Uterus (tissue), 4 donors: Measurements from ENCODE around the gene CST5. TPM values are rescaled to one million over a fixed set of nuclear protein-coding genes. Genes with fewer than 3 reads are reported as not detected.
"Not testable (repeated sequence)": the region's sequence is repeated elsewhere in the genome, so short reads cannot be mapped to it uniquely, and the experiment has no call there.

ENCODE experiments used
- DNase-seq, 2 donors: peaks; one replicate each; pipeline ENCODE4 v3.0.0-alpha.2; 2019 to 2020
- H3K27ac ChIP-seq, 2 donors: fragments of 200-600 bp; sonication (generic); 1 replicate in 1 of 2; 2 replicates in 1 of 2; pipeline ENCODE4 v1.5.1; 2016 to 2018
- H3K27me3 ChIP-seq, 2 donors: fragments of 200-600 bp; sonication (generic); one replicate each; pipeline ENCODE4 v1.5.1; 2018 to 2019; ENCODE audit warnings: control low read depth in 1 of 2
- H3K36me3 ChIP-seq, 2 donors: fragments of 200-600 bp; sonication (generic); one replicate each; pipeline ENCODE4 v1.5.1; 2019; ENCODE audit warnings: control low read depth in 1 of 2
- H3K4me1 ChIP-seq, 2 donors: fragments of 200-600 bp; sonication (generic); one replicate each; pipeline ENCODE4 v1.5.1; 2018 to 2019; ENCODE audit warnings: control low read depth in 1 of 2
- H3K4me3 ChIP-seq, 2 donors: fragments of 200-600 bp; sonication (generic); 1 replicate in 1 of 2; 2 replicates in 1 of 2; pipeline ENCODE4 v1.5.1; 2018 to 2019; ENCODE audit warnings: mild to moderate bottlenecking in 1 of 2
- H3K9me3 ChIP-seq, 2 donors: fragments of 200-600 bp; sonication (generic); one replicate each; pipeline ENCODE4 v1.5.1; 2019; ENCODE audit warnings: control low read depth in 1 of 2
- CTCF ChIP-seq, 4 experiments: fragments of 200-600 bp in 2 of 4; fragments of 450-650 bp in 2 of 4; sonication (generic) in 2 of 4; IDR thresholded peaks; one replicate each; pipeline ENCODE4 v1.5.1; 2016 to 2019; ENCODE audit warnings: antibody characterized with exemption in 4 of 4, mild to moderate bottlenecking in 2 of 4, moderate library complexity in 1 of 4
- POLR2A ChIP-seq, 2 donors: fragments of 450-650 bp; IDR thresholded peaks; one replicate each; pipeline ENCODE4 v1.6.1; 2016; ENCODE audit warnings: antibody characterized with exemption in 2 of 2, mild to moderate bottlenecking in 1 of 2, moderate library complexity in 1 of 2
- intact Hi-C: fragments of 100-400 bp; cut with DNase I; formaldehyde crosslinking; loops from one replicate; pipeline ENCODE4 v1.15.1; 2023; ENCODE audit warnings: low total_unique reads
- total RNA-seq, 4 donors: library from RNA; depleted of rRNA in 3 of 4; stranded (reverse); fragments of >200 nt in 3 of 4; gene quantifications; one replicate each; pipeline versions ENCODE4 v1.1.0 to v1.2.4, GENCODE V29; 2014 to 2023
- donor health status: DM: yes; HTN: yes; CAD: no.

The CST5 gene
- total RNA-seq, 4 donors from 2014 or later: not detected

GRCh38 chr20:23856226-23856625 is 23.3 kb downstream of the CST5 start:
- TF ChIP-seq POLR2A (IDR thresholded peaks at IDR 0.05) (no peak), CTCF (IDR thresholded peaks at IDR 0.05) (no peak)
- no peak overlapping the region for H3K27ac ChIP-seq
- H3K4me3 ChIP-seq: no peak overlapping the region
- H3K27me3 ChIP-seq: no peaks in the 10 kb centered on the region
- intact Hi-C loops: no loop called here
- no peaks in the 10 kb centered on the region for H3K9me3 ChIP-seq
- no peak for DNase-seq
- H3K4me1 ChIP-seq: no peaks in the 10 kb centered on the region
- H3K36me3 ChIP-seq: no peaks in the 10 kb centered on the region

GRCh38 chr20:23841693-23842092 is 37.9 kb downstream of the CST5 start:
- TF ChIP-seq POLR2A (IDR thresholded peaks at IDR 0.05) (no peak), CTCF (IDR thresholded peaks at IDR 0.05) (no peak)
- no peak for DNase-seq
- no peaks in the 10 kb centered on the region for H3K27me3 ChIP-seq
- no peak overlapping the region for H3K27ac ChIP-seq
- H3K36me3 ChIP-seq: no peaks in the 10 kb centered on the region
- no peaks in the 10 kb centered on the region for H3K9me3 ChIP-seq
- intact Hi-C loops: no loop called here
- H3K4me3 ChIP-seq: no peak overlapping the region
- H3K4me1 ChIP-seq: no peaks in the 10 kb centered on the region

GRCh38 chr20:23835716-23836115 is 43.8 kb downstream of the CST5 start:
- intact Hi-C loops: no loop called here
- TF ChIP-seq CTCF (IDR thresholded peaks at IDR 0.05) (no peak), POLR2A (IDR thresholded peaks at IDR 0.05) (no peak)
- no peaks in the 10 kb centered on the region for H3K36me3 ChIP-seq
- no peaks in the 10 kb centered on the region for H3K27me3 ChIP-seq
- no peak overlapping the region for H3K4me3 ChIP-seq
- no peaks in the 10 kb centered on the region for H3K9me3 ChIP-seq
- DNase-seq: no peak
- H3K27ac ChIP-seq: no peak overlapping the region
- H3K4me1 ChIP-seq: no peaks in the 10 kb centered on the region

- Histone ChIP-seq H3K4me3 (no peak overlapping the region), H3K4me1 (no peaks in the 10 kb centered on the region), H3K27me3 (no peaks in the 10 kb centered on the region), H3K36me3 (no peaks in the 10 kb centered on the region), H3K9me3 (no peaks in the 10 kb centered on the region), H3K27ac (no peak overlapping the region)
- intact Hi-C loops: no loop called here
- no peak for DNase-seq
- no peak for TF ChIP-seq CTCF (IDR thresholded peaks at IDR 0.05)
Measured at GRCh38 chr20:23832775-23833513, 46.6 kb downstream of the CST5 start.

- H3K27me3 ChIP-seq, intact Hi-C loops, H3K4me3 ChIP-seq, H3K4me1 ChIP-seq, DNase-seq, H3K27ac ChIP-seq, H3K36me3 ChIP-seq, H3K9me3 ChIP-seq: not testable (repeated sequence)
Measured at GRCh38 chr20:23831961-23832360, 47.6 kb downstream of the CST5 start.
